Astrocyte of the spinal cord (primary cell): ENCODE results near the gene DOCK2.
A peak's percentile ranks its signal among the peaks of the same experiment; 100 is the strongest.

Experiments
- DNase-seq: peaks from one replicate; pipeline ENCODE4 v3.0.0; 2011; ENCODE audit warnings: low read depth, low spot score
- H3K4me3 ChIP-seq: 2 replicates; pipeline ENCODE4 v1.5.1; 2011; ENCODE audit warnings: low read depth, mild to moderate bottlenecking, low read length, moderate library complexity
- CTCF ChIP-seq: IDR thresholded peaks from 2 replicates; pipeline ENCODE4 v1.5.1; 2012; ENCODE audit warnings: low read depth, mild to moderate bottlenecking, low read length, inconsistent platforms
- in situ Hi-C: cut with HindIII; loops from 2 replicates; pipeline ENCODE4 v1.10.0; 2017; ENCODE audit warnings: low sequenced_read_pairs

DOCK2 gene

GRCh38 chr5:169933127-169933526 is 296.1 kb downstream of the DOCK2 start:
- DNase-seq = no peak
- H3K4me3 ChIP-seq = no peak overlapping the region
- in situ Hi-C loops = no loop called here
- TF ChIP-seq CTCF = no peak

DNA sequence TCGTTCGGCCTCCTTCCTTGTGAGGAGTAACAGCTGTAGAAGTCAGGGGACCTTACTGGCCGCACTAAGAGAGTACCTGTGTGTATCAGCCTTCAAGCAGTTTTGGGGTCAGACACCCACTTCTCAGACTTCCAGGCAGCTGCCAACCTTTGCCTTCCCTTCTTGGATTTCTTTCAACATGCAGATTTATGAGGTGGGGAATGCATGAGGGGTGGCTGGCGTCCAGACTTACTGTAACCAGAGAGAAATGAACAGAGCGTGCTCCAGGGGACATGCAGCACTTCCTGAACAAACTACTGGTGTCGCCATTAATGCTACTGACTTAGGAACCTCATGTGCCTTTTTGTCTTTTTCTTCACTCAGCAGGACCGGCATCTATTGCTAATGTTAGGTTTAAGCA is 296.5 kb downstream of the DOCK2 start:
- no peak overlapping the region for H3K4me3 ChIP-seq
- TF ChIP-seq CTCF = no peak
- no peak for DNase-seq
- in situ Hi-C loops = no loop called here

- TF ChIP-seq CTCF = no peak
- in situ Hi-C loops = no loop called here
- DNase-seq = peak; percentile 27
- no peak overlapping the region for H3K4me3 ChIP-seq
Measured at GRCh38 chr5:169934990-169935389, 297.9 kb downstream of the DOCK2 start.

GRCh38 chr5:169935762-169936161 is 298.7 kb downstream of the DOCK2 start:
- TF ChIP-seq CTCF = no peak
- H3K4me3 ChIP-seq = no peak overlapping the region
- DNase-seq = no peak
- in situ Hi-C loops = no loop called here

GRCh38 chr5:169938439-169938838 is 301.4 kb downstream of the DOCK2 start:
- no peak overlapping the region for H3K4me3 ChIP-seq

GRCh38 chr5:169939731-169940130 is 302.7 kb downstream of the DOCK2 start:
- in situ Hi-C loops = no loop called here
- DNase-seq = no peak
- TF ChIP-seq CTCF = no peak
- no peak overlapping the region for H3K4me3 ChIP-seq

More at GRCh38 chr5:169938439-169938838, 301.4 kb downstream of the DOCK2 start:
- in situ Hi-C loops = no loop called here
- no peak for TF ChIP-seq CTCF
- DNase-seq = no peak

GRCh38 chr5:169941542-169941941 is 304.5 kb downstream of the DOCK2 start:
- H3K4me3 ChIP-seq = no peak overlapping the region
- in situ Hi-C loops = no loop called here
- TF ChIP-seq CTCF = no peak
- no peak for DNase-seq
